Suprapubic skin (tissue), 4 donors: ENCODE measurements around the gene DCAF10.

Source experiments
- EP300 ChIP-seq: sonication (generic); formaldehyde crosslinking; IDR thresholded peaks from one replicate; pipeline ENCODE4 v1.6.1; 2017; ENCODE audit warnings: antibody characterized with exemption
- POLR2A ChIP-seq, 2 donors: fragments of 450-650 bp; IDR thresholded peaks; one replicate each; pipeline ENCODE4 v1.6.1; 2017; ENCODE audit warnings: antibody characterized with exemption in 2 of 2, mild to moderate bottlenecking in 2 of 2, moderate library complexity in 2 of 2
- POLR2AphosphoS5 ChIP-seq, 3 donors: sonication (generic); formaldehyde crosslinking; IDR thresholded peaks; one replicate each; pipeline ENCODE4 v1.6.1; 2017; ENCODE audit warnings: antibody characterized with exemption in 3 of 3
- TF ChIP-seq, protein P1 (sequence below), 2 donors: fragments of 200-600 bp in 1 of 2; fragments of 450-650 bp in 1 of 2; sonication (generic) in 1 of 2; IDR thresholded peaks; one replicate each; pipeline ENCODE4 v1.5.1; 2016 to 2019; ENCODE audit warnings: antibody characterized with exemption in 2 of 2, mild to moderate bottlenecking in 1 of 2, moderate library complexity in 1 of 2

DNA sequence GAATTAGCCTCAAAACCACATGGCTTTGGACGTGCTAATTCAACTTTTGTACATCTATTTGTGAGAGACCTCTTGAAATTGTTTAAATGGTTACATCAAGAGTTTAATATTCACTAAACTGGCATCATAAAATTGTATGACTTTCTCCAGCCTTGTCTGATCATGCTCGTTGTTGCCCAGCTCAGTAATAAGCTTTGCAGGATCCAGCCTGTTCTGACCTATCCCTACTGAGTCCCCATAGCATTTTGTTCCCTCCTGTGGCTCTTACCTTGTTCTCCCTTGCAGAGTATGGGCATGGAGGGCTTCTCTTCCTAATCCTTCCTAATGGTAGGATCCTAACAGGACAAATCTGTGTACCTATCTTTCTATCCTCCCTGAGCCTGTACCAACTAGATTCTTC is 22.1 kb upstream of the DCAF10 start:
- TF ChIP-seq, protein P1, sequence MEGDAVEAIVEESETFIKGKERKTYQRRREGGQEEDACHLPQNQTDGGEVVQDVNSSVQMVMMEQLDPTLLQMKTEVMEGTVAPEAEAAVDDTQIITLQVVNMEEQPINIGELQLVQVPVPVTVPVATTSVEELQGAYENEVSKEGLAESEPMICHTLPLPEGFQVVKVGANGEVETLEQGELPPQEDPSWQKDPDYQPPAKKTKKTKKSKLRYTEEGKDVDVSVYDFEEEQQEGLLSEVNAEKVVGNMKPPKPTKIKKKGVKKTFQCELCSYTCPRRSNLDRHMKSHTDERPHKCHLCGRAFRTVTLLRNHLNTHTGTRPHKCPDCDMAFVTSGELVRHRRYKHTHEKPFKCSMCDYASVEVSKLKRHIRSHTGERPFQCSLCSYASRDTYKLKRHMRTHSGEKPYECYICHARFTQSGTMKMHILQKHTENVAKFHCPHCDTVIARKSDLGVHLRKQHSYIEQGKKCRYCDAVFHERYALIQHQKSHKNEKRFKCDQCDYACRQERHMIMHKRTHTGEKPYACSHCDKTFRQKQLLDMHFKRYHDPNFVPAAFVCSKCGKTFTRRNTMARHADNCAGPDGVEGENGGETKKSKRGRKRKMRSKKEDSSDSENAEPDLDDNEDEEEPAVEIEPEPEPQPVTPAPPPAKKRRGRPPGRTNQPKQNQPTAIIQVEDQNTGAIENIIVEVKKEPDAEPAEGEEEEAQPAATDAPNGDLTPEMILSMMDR (IDR thresholded peaks at IDR 0.05), result no peak
- TF ChIP-seq EP300, result no peak
- TF ChIP-seq POLR2A (IDR thresholded peaks at IDR 0.05), result no peak
- TF ChIP-seq POLR2AphosphoS5 (IDR thresholded peaks at IDR 0.05), result no peak
